K562 (cell line): ENCODE results near the gene SPATA20. TPM values are rescaled to one million over a fixed set of nuclear protein-coding genes. Genes with fewer than 3 reads are reported as not detected.

Experiments
- CBX5 ChIP-seq: IDR thresholded peaks from 2 replicates; pipeline ENCODE4 v1.6.1; 2014; ENCODE audit warnings: low read depth, borderline replicate concordance
- E2F1 ChIP-seq: sonication (generic); formaldehyde crosslinking; IDR thresholded peaks from 2 replicates; pipeline ENCODE4 v1.8.1; 2023; ENCODE audit warnings: mild to moderate bottlenecking, missing genetic modification reagents, moderate library complexity
- FIP1L1 ChIP-seq: fragments of 200-400 bp; formaldehyde crosslinking; IDR thresholded peaks from 2 replicates; pipeline ENCODE4 v1.6.1; 2018; ENCODE audit warnings: mild to moderate bottlenecking, low read depth, low read length; ENCODE audit not compliant: poor library complexity, severe bottlenecking
- GTF2E2 ChIP-seq: fragments of 200-800 bp; sonication (Bioruptor generic); IDR thresholded peaks from 2 replicates; pipeline ENCODE4 v1.6.1; 2016; ENCODE audit warnings: missing genetic modification characterization, missing compliant biosample characterization
- MAFK ChIP-seq: IDR thresholded peaks from 2 replicates; pipeline ENCODE4 v1.6.1; 2011; ENCODE audit warnings: low read length, improper control_type of control experiment
- MLLT1 ChIP-seq, 2 experiments: fragments of 450-650 bp; IDR thresholded peaks; 2 replicates each; pipeline ENCODE4 v1.6.1; 2016
- MNT ChIP-seq, 2 experiments: fragments of 450-650 bp; conservative IDR thresholded peaks; 2 replicates each; pipeline ENCODE4 v1.6.1; 2017; ENCODE audit warnings: mild to moderate bottlenecking in 2 of 2, moderate library complexity in 2 of 2
- POLR2AphosphoS5 ChIP-seq: IDR thresholded peaks from 2 replicates; pipeline ENCODE4 v1.6.1; 2011; ENCODE audit warnings: mild to moderate bottlenecking, low read depth, low read length, moderate library complexity; ENCODE audit not compliant: control insufficient read depth, insufficient read depth
- RBM22 ChIP-seq: fragments of 200-400 bp; formaldehyde crosslinking; IDR thresholded peaks from 2 replicates; pipeline ENCODE4 v1.6.1; 2018; ENCODE audit warnings: low read length, low read depth; ENCODE audit not compliant: poor library complexity, severe bottlenecking
- TAF1 ChIP-seq: IDR thresholded peaks from 2 replicates; pipeline ENCODE4 v1.6.1; 2011; ENCODE audit warnings: mild to moderate bottlenecking, low read length, moderate library complexity; ENCODE audit not compliant: insufficient read depth, control insufficient read depth, severe bottlenecking; ENCODE audit errors: extremely low read depth
- TBL1XR1 ChIP-seq, 2 experiments: IDR thresholded peaks; 2 replicates each; pipeline ENCODE4 v1.6.1; 2012; ENCODE audit warnings: improper control_type of control experiment in 2 of 2, low read length in 2 of 2, mild to moderate bottlenecking in 1 of 2
- TCF7L2 ChIP-seq: fragments of 150-350 bp; IDR thresholded peaks from 2 replicates; pipeline ENCODE4 v1.6.1; 2016; ENCODE audit warnings: low read depth, mild to moderate bottlenecking, low read length, moderate library complexity
- ZFPM2 ChIP-seq: fragments of 250-450 bp; sonication (Bioruptor Pico); IDR thresholded peaks from 2 replicates; pipeline ENCODE4 v1.5.1; 2022; ENCODE audit warnings: mild to moderate bottlenecking
- ZNF12 ChIP-seq: sonication (generic); formaldehyde crosslinking; IDR thresholded peaks from 2 replicates; pipeline ENCODE4 v1.4.0; 2020; ENCODE audit warnings: mild to moderate bottlenecking, missing genetic modification reagents
- ZNF511 ChIP-seq: sonication (generic); formaldehyde crosslinking; IDR thresholded peaks from 2 replicates; pipeline ENCODE4 v1.8.0; 2022; ENCODE audit warnings: mild to moderate bottlenecking, missing genetic modification reagents
- polyA plus RNA-seq, 8 experiments: library from polyadenylated mRNA; depleted of rRNA in 4 of 8; stranded (reverse) in 5 of 8; unstranded in 3 of 8; fragments of >200 nt; fragmentation: Nextera tagmentation in 2 of 8; fragmentation: Illumina TruSeq in 1 of 8; extraction: Ambion mirVana in 2 of 8; extraction: Trizol in 1 of 8; gene quantifications; 2 replicates each; pipeline versions ENCODE4 v1.2.1 to v1.2.3, GENCODE V29; 2011 to 2014; ENCODE audit warnings: inconsistent platforms in 1 of 8, missing spikeins in 1 of 8
- total RNA-seq, 7 experiments: library from RNA; depleted of rRNA in 6 of 7; stranded (reverse); fragments of >200 nt in 6 of 7; fragmentation: Illumina TruSeq in 2 of 7; extraction: Trizol in 2 of 7; gene quantifications; 2 replicates each; pipeline versions ENCODE4 v1.2.1 to v1.2.3, GENCODE V29; 2011 to 2021; ENCODE audit warnings: low replicate concordance in 1 of 7
- TF ChIP-seq, protein P1 (sequence below), 2 experiments: fragments of 200-800 bp in 1 of 2; sonication (Bioruptor generic) in 1 of 2; sonication (generic) in 1 of 2; formaldehyde crosslinking in 1 of 2; IDR thresholded peaks in 1 of 2; conservative IDR thresholded peaks in 1 of 2; 2 replicates each; pipeline versions ENCODE4 v1.5.0 to v1.6.1; 2016 to 2020; ENCODE audit warnings: missing compliant biosample characterization in 1 of 2, missing genetic modification characterization in 1 of 2, missing genetic modification reagents in 1 of 2
- TF ChIP-seq, protein P2 (sequence below), 2 experiments: fragments of 250-450 bp in 1 of 2; fragments of 450-650 bp in 1 of 2; sonication (Bioruptor Pico) in 1 of 2; IDR thresholded peaks; 2 replicates each; pipeline versions ENCODE4 v1.6.1 to v1.8.0; 2016 to 2021; ENCODE audit warnings: mild to moderate bottlenecking in 2 of 2, moderate library complexity in 2 of 2, missing compliant biosample characterization in 1 of 2, missing genetic modification characterization in 1 of 2

Gene SPATA20
- total and polyA plus RNA-seq, 9 of the 15 experiments (the other 6 are each of a cell fraction or from before 2014, with no cell fraction given), result 0.08 to 4.0 (median 1.5) TPM

DNA sequence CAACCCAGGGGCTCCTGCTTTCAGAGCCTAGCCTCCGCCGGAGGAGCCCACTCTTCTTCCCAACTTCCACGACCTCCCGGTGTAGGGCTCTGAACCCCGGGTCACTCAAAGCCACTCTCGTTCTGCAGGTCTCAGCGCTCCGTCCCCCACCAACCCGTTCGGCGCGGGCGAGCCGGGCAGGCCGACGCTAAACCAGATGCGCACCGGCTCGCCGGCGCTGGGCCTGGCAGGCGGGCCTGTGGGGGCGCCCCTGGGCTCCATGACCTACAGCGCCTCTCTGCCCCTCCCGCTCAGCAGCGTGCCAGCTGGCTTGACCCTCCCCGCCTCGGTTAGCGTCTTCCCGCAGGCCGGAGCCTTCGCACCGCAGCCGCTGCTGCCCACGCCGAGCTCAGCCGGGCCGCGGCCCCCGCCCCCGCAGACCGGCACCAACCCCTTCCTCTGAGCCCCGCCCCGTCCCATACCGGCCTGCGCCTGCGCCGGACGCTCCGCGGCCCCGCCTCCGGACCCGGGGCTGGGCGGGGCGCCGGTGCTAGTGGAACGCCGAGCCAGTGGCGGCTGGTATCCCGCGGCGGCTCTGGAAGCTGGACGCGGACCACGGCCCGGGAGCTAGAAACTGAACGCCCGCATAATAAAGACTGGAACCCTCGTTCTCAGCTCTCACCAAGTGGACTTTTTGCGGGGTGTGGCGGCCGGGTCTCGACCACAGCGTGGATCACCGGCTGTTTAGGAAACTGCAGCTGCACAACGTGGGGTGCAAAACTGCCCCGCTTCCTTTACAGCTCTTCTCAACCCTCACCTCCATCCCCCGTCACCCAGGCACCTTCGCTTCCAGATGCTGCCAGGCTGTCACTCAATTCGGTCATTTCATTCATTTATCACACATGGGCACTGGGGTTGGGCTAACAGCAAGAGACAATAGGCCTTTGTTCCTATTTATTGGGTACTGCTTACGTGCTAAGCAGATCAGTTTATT lies 5.0 kb upstream of the SPATA20 start (continued):
- TF ChIP-seq, protein P1, sequence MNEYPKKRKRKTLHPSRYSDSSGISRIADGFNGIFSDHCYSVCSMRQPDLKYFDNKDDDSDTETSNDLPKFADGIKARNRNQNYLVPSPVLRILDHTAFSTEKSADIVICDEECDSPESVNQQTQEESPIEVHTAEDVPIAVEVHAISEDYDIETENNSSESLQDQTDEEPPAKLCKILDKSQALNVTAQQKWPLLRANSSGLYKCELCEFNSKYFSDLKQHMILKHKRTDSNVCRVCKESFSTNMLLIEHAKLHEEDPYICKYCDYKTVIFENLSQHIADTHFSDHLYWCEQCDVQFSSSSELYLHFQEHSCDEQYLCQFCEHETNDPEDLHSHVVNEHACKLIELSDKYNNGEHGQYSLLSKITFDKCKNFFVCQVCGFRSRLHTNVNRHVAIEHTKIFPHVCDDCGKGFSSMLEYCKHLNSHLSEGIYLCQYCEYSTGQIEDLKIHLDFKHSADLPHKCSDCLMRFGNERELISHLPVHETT (CRISPR knock-in tag; conservative IDR thresholded peaks at IDR 0.05 in 1 of 2, IDR thresholded peaks at IDR 0.05 in 1 of 2), result peak in 1 of 2 experiments; percentile 64; a peak in 1 of 4 replicates
- TF ChIP-seq MLLT1 (IDR thresholded peaks at IDR 0.05) (no peak), GTF2E2 (tag) (no peak), RBM22 (no peak), TBL1XR1 (IDR thresholded peaks at IDR 0.05; ENCODE audit: low read length in 2 of 2) (no peak), ZNF12 (no peak), TAF1 (peak; percentile 67), POLR2AphosphoS5 (no peak; the same call in 1 of the 2 replicates), FIP1L1 (peak; percentile 44), CBX5 (no peak), MNT (conservative IDR thresholded peaks at IDR 0.05) (0 out of 4 replicates have a peak, but pooled peaks of 1 of the 2 experiments have one; percentile 56), MAFK (no peak), TCF7L2 (no peak), E2F1 (CRISPR knock-in tag) (no peak), ZNF511 (0 out of 2 replicates have a peak, but pooled peaks have one; percentile 59), ZFPM2 (CRISPR knock-in tag) (no peak)
- TF ChIP-seq, protein P2, sequence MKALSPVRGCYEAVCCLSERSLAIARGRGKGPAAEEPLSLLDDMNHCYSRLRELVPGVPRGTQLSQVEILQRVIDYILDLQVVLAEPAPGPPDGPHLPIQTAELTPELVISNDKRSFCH (CRISPR knock-in tag; IDR thresholded peaks at IDR 0.05), result no peak
- TF ChIP-seq, protein P2 (tag; IDR thresholded peaks at IDR 0.05), result no peak
